Measurements from ENCODE around the gene COL23A1. TPM values are rescaled to one million over a fixed set of nuclear protein-coding genes. Genes with fewer than 3 reads are reported as not detected.

COL23A1 gene
- total and polyA plus RNA-seq, 2 donors (not counting 1 experiment from before 2014, with no cell fraction given): 0.20 TPM; not detected in 1

GRCh38 chr5:178637356-178638074, 47.3 kb upstream of the COL23A1 start:
- intact Hi-C loops (cut with micrococcal nuclease): loop anchor here (5.0 kb wide), 1 partner anchor 75 kb away; no protein-coding TSS in a partner anchor
- H3K27me3 ChIP-seq (replicated peaks in 1 of 4; ENCODE audit: control extremely low read depth in 1 of 4, control insufficient read depth in 3 of 4, insufficient read depth in 4 of 4, low read length in 3 of 4): no peaks in the 10 kb centered on the region
- H4K20me1 ChIP-seq (ENCODE audit: control insufficient read depth, insufficient read depth, low read length, poor library complexity, severe bottlenecking): no peaks in the 10 kb centered on the region
- ChIA-PET POLR2A (interaction anchor here (0.6 to 1.2 kb wide), 3 partner anchors 8 to 568 kb away, joined by 3 to 6 read pairs (median 3); no protein-coding TSS in a partner anchor), CTCF (interaction anchor here (1.0 kb wide), 1 partner anchor 10 kb away, joined by 4 read pairs; the partner anchor contains the start of gene CLK4)
- H3K27me3 Mint-ChIP-seq: no peaks in the 10 kb centered on the region
- ATAC-seq (ENCODE audit: low read depth) (peak; percentile 71), DNase-seq (peak; percentile 62)
- peaks cover 12% of the 10 kb centered on the region for H3K4me1 Mint-ChIP-seq
- peak overlapping the region; percentile 54 for H3K4me3 Mint-ChIP-seq
- 10% methylated on average over 5 of the region's 9 CpGs for WGBS (ENCODE audit: insufficient coverage)
- H3K9me3 ChIP-seq (ENCODE audit: control extremely low read depth in 1 of 3, control insufficient read depth in 2 of 3, insufficient read depth in 1 of 3, low read length in 2 of 3): peaks cover 0 to 9% (median 0%) of the 10 kb centered on the region in 3 donors
- no peaks in the 10 kb centered on the region for H3K9me3 Mint-ChIP-seq (ENCODE audit: insufficient read depth)
- TF ChIP-seq EZH2 (IDR thresholded peaks at IDR 0.05; ENCODE audit: borderline replicate concordance, insufficient read depth, low read depth, low read length, poor library complexity, severe bottlenecking): no peak
- no peak for TF ChIP-seq CTCF (IDR thresholded peaks at IDR 0.05)
- no peaks in the 10 kb centered on the region for H3K79me2 ChIP-seq (ENCODE audit: control insufficient read depth, insufficient read depth, low read length)
- H3K4me2 ChIP-seq (replicated peaks; ENCODE audit: low read depth, low read length, poor library complexity, severe bottlenecking): peak overlapping the region; percentile 44
- H3K27ac Mint-ChIP-seq: peak overlapping the region; percentile 94
- H3K4me1 ChIP-seq (ENCODE audit: control insufficient read depth in 2 of 2, insufficient read depth in 2 of 2, low read length in 2 of 2): peaks cover 8 to 13% of the 10 kb centered on the region in 2 donors
- H3K4me3 ChIP-seq (ENCODE audit: control extremely low read depth in 1 of 5, extremely low read depth in 1 of 5, insufficient read depth in 1 of 5, low read depth in 2 of 5, low read length in 4 of 5): no peak overlapping the region
- H3K9ac ChIP-seq (ENCODE audit: low read length): peak overlapping the region; percentile 0
- H2AFZ ChIP-seq (ENCODE audit: insufficient read depth, low read depth, low read length, poor library complexity, severe bottlenecking): peak overlapping the region; percentile 57
- H3K27ac ChIP-seq (ENCODE audit: low read length in 2 of 2): peak overlapping the region; percentile 52 to 75
- H3K36me3 ChIP-seq (replicated peaks in 1 of 2; ENCODE audit: control extremely low read depth in 1 of 2, control insufficient read depth in 1 of 2, extremely low read depth in 1 of 2, insufficient read depth in 2 of 2, low read length in 1 of 2): no peaks in the 10 kb centered on the region

DNA sequence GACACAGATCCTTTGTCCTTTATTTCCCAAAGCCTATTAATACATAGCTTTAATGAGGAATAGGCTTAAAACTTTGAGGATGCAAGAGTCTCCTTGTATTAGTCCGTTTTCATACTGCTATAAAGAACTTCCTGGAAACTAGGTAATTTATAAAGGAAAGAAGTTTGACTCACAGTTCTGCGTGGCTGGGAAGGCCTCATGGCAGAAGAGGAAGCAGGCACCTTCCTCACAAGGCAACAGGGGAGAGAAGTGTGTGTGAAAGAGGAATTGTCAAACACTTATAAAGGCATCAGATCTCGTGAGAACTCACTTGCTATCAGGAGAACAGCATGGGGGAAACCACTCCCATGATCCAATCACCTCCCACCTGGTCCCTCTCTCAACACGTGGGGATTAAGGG, 42.1 kb upstream of the COL23A1 start:
- TF ChIP-seq CTCF (IDR thresholded peaks at IDR 0.05) (no peak), EZH2 (IDR thresholded peaks at IDR 0.05; ENCODE audit: borderline replicate concordance, insufficient read depth, low read depth, low read length, poor library complexity, severe bottlenecking) (no peak)
- 80% methylated on average over 1 of the region's 4 CpGs for WGBS (ENCODE audit: insufficient coverage)
- no peak for ATAC-seq (ENCODE audit: low read depth)
- intact Hi-C loops (cut with micrococcal nuclease): no loop called here
- Histone ChIP-seq H3K79me2 (ENCODE audit: control insufficient read depth, insufficient read depth, low read length) (no peaks in the 10 kb centered on the region), H3K27me3 (replicated peaks in 1 of 4; ENCODE audit: control extremely low read depth in 1 of 4, control insufficient read depth in 3 of 4, insufficient read depth in 4 of 4, low read length in 3 of 4) (no peaks in the 10 kb centered on the region), H4K20me1 (ENCODE audit: control insufficient read depth, insufficient read depth, low read length, poor library complexity, severe bottlenecking) (no peaks in the 10 kb centered on the region), H3K27ac (ENCODE audit: low read length in 2 of 2) (no peak overlapping the region), H3K9me3 (ENCODE audit: control extremely low read depth in 1 of 3, control insufficient read depth in 2 of 3, insufficient read depth in 1 of 3, low read length in 2 of 3) (peaks cover 2 to 9% (median 5%) of the 10 kb centered on the region in 3 donors), H3K4me3 (ENCODE audit: control extremely low read depth in 1 of 5, extremely low read depth in 1 of 5, insufficient read depth in 1 of 5, low read depth in 2 of 5, low read length in 4 of 5) (no peak overlapping the region), H3K4me1 (ENCODE audit: control insufficient read depth in 2 of 2, insufficient read depth in 2 of 2, low read length in 2 of 2) (peaks cover 17 to 28% of the 10 kb centered on the region in 2 donors), H2AFZ (ENCODE audit: insufficient read depth, low read depth, low read length, poor library complexity, severe bottlenecking) (no peak overlapping the region), H3K4me2 (replicated peaks; ENCODE audit: low read depth, low read length, poor library complexity, severe bottlenecking) (no peak overlapping the region), H3K36me3 (replicated peaks in 1 of 2; ENCODE audit: control extremely low read depth in 1 of 2, control insufficient read depth in 1 of 2, extremely low read depth in 1 of 2, insufficient read depth in 2 of 2, low read length in 1 of 2) (no peaks in the 10 kb centered on the region), H3K9ac (ENCODE audit: low read length) (no peak overlapping the region)
- ChIA-PET CTCF (no interaction called here), POLR2A (no interaction called here)
- no peaks in the 10 kb centered on the region for H3K27me3 Mint-ChIP-seq
- H3K9me3 Mint-ChIP-seq (ENCODE audit: insufficient read depth): peaks cover 4% of the 10 kb centered on the region
- no peak for DNase-seq
- H3K4me1 Mint-ChIP-seq: peaks cover 24% of the 10 kb centered on the region
- H3K4me3 Mint-ChIP-seq: no peak overlapping the region
- H3K27ac Mint-ChIP-seq: no peak overlapping the region

Measured in B cell (primary cell).